ENCODE results near the gene PRRC1. TPM values are rescaled to one million over a fixed set of nuclear protein-coding genes. Genes with fewer than 3 reads are reported as not detected.

The PRRC1 gene
- total RNA-seq, 1 donor, result 91.6 TPM

- Histone ChIP-seq H3K4me1 (ENCODE audit: insufficient read depth, low read length) (peaks cover 7% of the 10 kb centered on the region), H3K27ac (ENCODE audit: low read depth, low read length) (no peak overlapping the region), H3K4me2 (ENCODE audit: insufficient read depth, low read length) (no peak overlapping the region), H3K9me3 (ENCODE audit: low read depth, low read length) (no peaks in the 10 kb centered on the region), H3K27me3 (ENCODE audit: insufficient read depth, low read length) (no peaks in the 10 kb centered on the region), H4K20me1 (ENCODE audit: insufficient read depth, low read length) (no peaks in the 10 kb centered on the region), H3K4me3 (ENCODE audit: insufficient read depth, low read length) (no peak overlapping the region), H3K36me3 (ENCODE audit: insufficient read depth, low read length) (peaks cover 30% of the 10 kb centered on the region), H2AFZ (ENCODE audit: low read length) (no peak overlapping the region), H3K79me2 (ENCODE audit: insufficient read depth, low read length) (no peaks in the 10 kb centered on the region)
- DNase-seq (ENCODE audit: insufficient read length, low spot score, missing footprints), result peak; percentile 74
- TF ChIP-seq, protein P1, sequence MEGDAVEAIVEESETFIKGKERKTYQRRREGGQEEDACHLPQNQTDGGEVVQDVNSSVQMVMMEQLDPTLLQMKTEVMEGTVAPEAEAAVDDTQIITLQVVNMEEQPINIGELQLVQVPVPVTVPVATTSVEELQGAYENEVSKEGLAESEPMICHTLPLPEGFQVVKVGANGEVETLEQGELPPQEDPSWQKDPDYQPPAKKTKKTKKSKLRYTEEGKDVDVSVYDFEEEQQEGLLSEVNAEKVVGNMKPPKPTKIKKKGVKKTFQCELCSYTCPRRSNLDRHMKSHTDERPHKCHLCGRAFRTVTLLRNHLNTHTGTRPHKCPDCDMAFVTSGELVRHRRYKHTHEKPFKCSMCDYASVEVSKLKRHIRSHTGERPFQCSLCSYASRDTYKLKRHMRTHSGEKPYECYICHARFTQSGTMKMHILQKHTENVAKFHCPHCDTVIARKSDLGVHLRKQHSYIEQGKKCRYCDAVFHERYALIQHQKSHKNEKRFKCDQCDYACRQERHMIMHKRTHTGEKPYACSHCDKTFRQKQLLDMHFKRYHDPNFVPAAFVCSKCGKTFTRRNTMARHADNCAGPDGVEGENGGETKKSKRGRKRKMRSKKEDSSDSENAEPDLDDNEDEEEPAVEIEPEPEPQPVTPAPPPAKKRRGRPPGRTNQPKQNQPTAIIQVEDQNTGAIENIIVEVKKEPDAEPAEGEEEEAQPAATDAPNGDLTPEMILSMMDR (IDR thresholded peaks at IDR 0.05; ENCODE audit: extremely low read depth, low read depth, low read length), result no peak
Measured at GRCh38 chr5:127556609-127557334, 39.3 kb downstream of the PRRC1 start.

DNA sequence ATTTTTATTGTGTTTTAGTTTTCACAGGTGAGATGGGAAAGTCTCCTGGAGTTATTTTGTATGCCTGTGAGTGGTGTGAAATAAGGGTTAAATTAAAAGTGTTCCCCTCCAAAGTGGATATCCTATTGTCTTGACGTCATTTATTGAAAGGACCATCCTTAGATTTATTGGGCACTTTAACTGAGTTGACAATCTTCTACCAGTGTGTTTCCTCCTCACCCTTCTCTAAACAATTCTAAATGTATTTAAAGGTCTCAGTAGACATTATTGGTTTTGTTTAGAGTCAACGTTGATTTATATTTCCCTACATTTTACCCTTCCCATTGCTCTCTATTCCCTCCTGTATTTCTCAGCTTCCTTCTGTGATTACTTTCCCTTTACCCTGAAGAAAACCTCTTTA lies 40.8 kb downstream of the PRRC1 start:
- Histone ChIP-seq H3K79me2 (ENCODE audit: insufficient read depth, low read length) (no peaks in the 10 kb centered on the region), H3K4me3 (ENCODE audit: insufficient read depth, low read length) (no peak overlapping the region), H2AFZ (ENCODE audit: low read length) (no peak overlapping the region), H3K27me3 (ENCODE audit: insufficient read depth, low read length) (no peaks in the 10 kb centered on the region), H4K20me1 (ENCODE audit: insufficient read depth, low read length) (no peaks in the 10 kb centered on the region), H3K36me3 (ENCODE audit: insufficient read depth, low read length) (peaks cover 17% of the 10 kb centered on the region), H3K4me1 (ENCODE audit: insufficient read depth, low read length) (peaks cover 7% of the 10 kb centered on the region), H3K4me2 (ENCODE audit: insufficient read depth, low read length) (no peak overlapping the region), H3K27ac (ENCODE audit: low read depth, low read length) (no peak overlapping the region), H3K9me3 (ENCODE audit: low read depth, low read length) (no peaks in the 10 kb centered on the region)
- TF ChIP-seq, protein P1 (IDR thresholded peaks at IDR 0.05; ENCODE audit: extremely low read depth, low read depth, low read length), result no peak
- DNase-seq (ENCODE audit: insufficient read length, low spot score, missing footprints), result no peak

DNA sequence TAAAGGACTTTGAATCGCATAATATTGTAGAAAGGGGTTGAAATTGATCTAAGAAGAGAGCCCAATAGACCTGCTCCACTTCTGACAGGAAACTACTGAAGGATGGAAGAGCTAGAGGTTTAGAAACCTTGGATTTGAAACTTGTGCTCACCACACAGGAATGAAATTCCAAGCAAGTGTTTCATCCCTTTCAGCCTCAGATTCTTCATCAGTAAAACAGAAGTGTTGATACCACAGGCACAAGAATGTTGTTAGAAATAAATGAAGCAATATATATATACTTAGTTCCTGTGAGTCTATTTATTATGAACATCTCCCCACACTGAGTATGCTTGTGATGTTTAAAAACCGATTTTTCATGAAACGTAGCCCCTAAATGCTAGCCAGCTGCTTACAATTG lies 43.8 kb downstream of the PRRC1 start:
- H3K79me2 ChIP-seq (ENCODE audit: insufficient read depth, low read length), result no peaks in the 10 kb centered on the region
- no peaks in the 10 kb centered on the region for H4K20me1 ChIP-seq (ENCODE audit: insufficient read depth, low read length)
- H3K4me1 ChIP-seq (ENCODE audit: insufficient read depth, low read length), result peaks cover 7% of the 10 kb centered on the region
- DNase-seq (ENCODE audit: insufficient read length, low spot score, missing footprints), result no peak
- no peak overlapping the region for H3K27ac ChIP-seq (ENCODE audit: low read depth, low read length)
- no peak overlapping the region for H3K4me2 ChIP-seq (ENCODE audit: insufficient read depth, low read length)
- TF ChIP-seq, protein P1 (IDR thresholded peaks at IDR 0.05; ENCODE audit: extremely low read depth, low read depth, low read length), result no peak
- H3K36me3 ChIP-seq (ENCODE audit: insufficient read depth, low read length), result no peaks in the 10 kb centered on the region
- no peak overlapping the region for H2AFZ ChIP-seq (ENCODE audit: low read length)
- no peaks in the 10 kb centered on the region for H3K27me3 ChIP-seq (ENCODE audit: insufficient read depth, low read length)
- no peak overlapping the region for H3K4me3 ChIP-seq (ENCODE audit: insufficient read depth, low read length)
- no peaks in the 10 kb centered on the region for H3K9me3 ChIP-seq (ENCODE audit: low read depth, low read length)

GRCh38 chr5:127562252-127562651 lies 44.8 kb downstream of the PRRC1 start:
- Histone ChIP-seq H3K79me2 (ENCODE audit: insufficient read depth, low read length) (no peaks in the 10 kb centered on the region), H3K4me2 (ENCODE audit: insufficient read depth, low read length) (no peak overlapping the region), H3K4me1 (ENCODE audit: insufficient read depth, low read length) (peaks cover 7% of the 10 kb centered on the region), H3K27ac (ENCODE audit: low read depth, low read length) (no peak overlapping the region), H4K20me1 (ENCODE audit: insufficient read depth, low read length) (no peaks in the 10 kb centered on the region), H3K4me3 (ENCODE audit: insufficient read depth, low read length) (no peak overlapping the region), H3K36me3 (ENCODE audit: insufficient read depth, low read length) (no peaks in the 10 kb centered on the region), H2AFZ (ENCODE audit: low read length) (no peak overlapping the region), H3K27me3 (ENCODE audit: insufficient read depth, low read length) (no peaks in the 10 kb centered on the region), H3K9me3 (ENCODE audit: low read depth, low read length) (no peaks in the 10 kb centered on the region)
- no peak for DNase-seq (ENCODE audit: insufficient read length, low spot score, missing footprints)
- TF ChIP-seq, protein P1 (IDR thresholded peaks at IDR 0.05; ENCODE audit: extremely low read depth, low read depth, low read length), result peak; percentile 31
